Umbilical cord (tissue), 2 donors: ENCODE measurements around the gene GRAMD2B. TPM values are rescaled to one million over a fixed set of nuclear protein-coding genes. Genes with fewer than 3 reads are reported as not detected.
"Not testable (repeated sequence)": the region's sequence is repeated elsewhere in the genome, so short reads cannot be mapped to it uniquely, and the experiment has no call there.

Experiments used
- DNase-seq: peaks from one replicate; pipeline ENCODE4 v3.0.0-alpha.2; 2015; ENCODE audit warnings: low spot score
- total RNA-seq: library from RNA; depleted of rRNA; stranded (reverse); fragments of >200 nt; gene quantifications from one replicate; pipeline ENCODE4 v1.2.3, GENCODE V29; 2014; ENCODE audit warnings: low replicate concordance; ENCODE audit not compliant: insufficient read depth

The GRAMD2B gene
- total RNA-seq, 1 donor from 2014 or later: 45.3 TPM

GRCh38 chr5:126413856-126414255 is 9.4 kb upstream of the GRAMD2B start:
- DNase-seq: no peak

GRCh38 chr5:126414874-126415502 is 8.2 kb upstream of the GRAMD2B start:
- peak; percentile 89 for DNase-seq

- no peak for DNase-seq
Observed at GRCh38 chr5:126415789-126416188, 7.4 kb upstream of the GRAMD2B start.

GRCh38 chr5:126416266-126416925 is 6.8 kb upstream of the GRAMD2B start:
- DNase-seq: no peak

GRCh38 chr5:126417178-126417577 is 6.0 kb upstream of the GRAMD2B start:
- DNase-seq: no peak

- no peak for DNase-seq
Observed at GRCh38 chr5:126419102-126419501, 4.1 kb upstream of the GRAMD2B start.

- no peak for DNase-seq
Observed at GRCh38 chr5:126428421-126428820, 5.2 kb downstream of the GRAMD2B start.

GRCh38 chr5:126430631-126431030 is 7.4 kb downstream of the GRAMD2B start:
- no peak for DNase-seq

- DNase-seq: no peak
Observed at GRCh38 chr5:126433701-126434100, 10.5 kb downstream of the GRAMD2B start.

GRCh38 chr5:126435261-126435660 is 12.1 kb downstream of the GRAMD2B start:
- DNase-seq: no peak

GRCh38 chr5:126435714-126436113 is 12.5 kb downstream of the GRAMD2B start:
- no peak for DNase-seq

- no peak for DNase-seq
Observed at GRCh38 chr5:126437721-126438120, 14.5 kb downstream of the GRAMD2B start.

- no peak for DNase-seq
Observed at GRCh38 chr5:126438267-126438666, 15.1 kb downstream of the GRAMD2B start.

GRCh38 chr5:126438868-126439267 is 15.7 kb downstream of the GRAMD2B start:
- DNase-seq: no peak

GRCh38 chr5:126439724-126440123 is 16.5 kb downstream of the GRAMD2B start:
- not testable (repeated sequence) for DNase-seq

- DNase-seq: no peak
Observed at GRCh38 chr5:126441230-126441629, 18.0 kb downstream of the GRAMD2B start.

GRCh38 chr5:126443374-126443851 is 20.2 kb downstream of the GRAMD2B start:
- DNase-seq: no peak

GRCh38 chr5:126444137-126444536 is 20.9 kb downstream of the GRAMD2B start:
- no peak for DNase-seq

GRCh38 chr5:126445502-126446174 is 22.4 kb downstream of the GRAMD2B start:
- no peak for DNase-seq

GRCh38 chr5:126446498-126447224 is 23.5 kb downstream of the GRAMD2B start:
- peak; percentile 36 for DNase-seq

GRCh38 chr5:126448720-126449119 is 25.5 kb downstream of the GRAMD2B start:
- no peak for DNase-seq

GRCh38 chr5:126449751-126450271 is 26.6 kb downstream of the GRAMD2B start:
- peak; percentile 39 for DNase-seq
